ENCODE measurements around the gene JHY. TPM values are rescaled to one million over a fixed set of nuclear protein-coding genes. Genes with fewer than 3 reads are reported as not detected.

The JHY gene
- total RNA-seq, 2 donors from 2014 or later: 2.1 to 4.8 TPM

DNA sequence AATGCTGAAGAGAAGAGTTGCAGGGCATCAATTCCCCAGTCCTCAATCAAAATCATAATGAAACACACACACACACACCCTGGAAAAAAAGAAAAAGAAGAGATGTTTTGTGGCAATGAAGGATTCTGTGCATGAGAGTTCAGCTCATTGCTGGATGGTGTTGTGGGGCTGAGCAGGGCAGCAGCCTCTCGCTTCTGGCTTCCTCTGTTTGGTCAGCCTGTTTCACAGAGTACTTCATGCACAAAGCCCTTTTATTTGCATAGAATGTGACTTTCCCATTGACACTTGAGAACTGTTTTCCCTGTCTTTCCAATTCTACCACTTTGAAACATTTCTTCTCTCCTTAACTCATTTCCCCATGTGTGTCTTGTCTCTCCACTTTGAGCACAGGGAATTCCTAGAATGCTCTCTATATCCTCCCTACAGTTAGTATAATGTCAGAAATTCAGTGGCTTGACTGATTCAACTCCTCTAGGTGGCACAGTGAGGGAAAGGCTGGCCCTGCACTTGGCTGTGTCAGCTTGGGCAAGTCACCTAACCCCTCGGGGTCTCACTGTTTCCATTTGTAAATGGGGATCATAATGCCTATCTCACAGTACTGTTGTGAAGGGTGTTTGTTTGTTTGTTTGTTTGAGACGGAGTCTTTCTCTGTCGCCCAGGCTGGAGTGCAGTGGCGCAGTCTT lies 124.4 kb downstream of the JHY start:
- no peaks in the 10 kb centered on the region for H3K9me3 ChIP-seq (ENCODE audit: control insufficient read depth, low read length)
- TF ChIP-seq, protein P1, sequence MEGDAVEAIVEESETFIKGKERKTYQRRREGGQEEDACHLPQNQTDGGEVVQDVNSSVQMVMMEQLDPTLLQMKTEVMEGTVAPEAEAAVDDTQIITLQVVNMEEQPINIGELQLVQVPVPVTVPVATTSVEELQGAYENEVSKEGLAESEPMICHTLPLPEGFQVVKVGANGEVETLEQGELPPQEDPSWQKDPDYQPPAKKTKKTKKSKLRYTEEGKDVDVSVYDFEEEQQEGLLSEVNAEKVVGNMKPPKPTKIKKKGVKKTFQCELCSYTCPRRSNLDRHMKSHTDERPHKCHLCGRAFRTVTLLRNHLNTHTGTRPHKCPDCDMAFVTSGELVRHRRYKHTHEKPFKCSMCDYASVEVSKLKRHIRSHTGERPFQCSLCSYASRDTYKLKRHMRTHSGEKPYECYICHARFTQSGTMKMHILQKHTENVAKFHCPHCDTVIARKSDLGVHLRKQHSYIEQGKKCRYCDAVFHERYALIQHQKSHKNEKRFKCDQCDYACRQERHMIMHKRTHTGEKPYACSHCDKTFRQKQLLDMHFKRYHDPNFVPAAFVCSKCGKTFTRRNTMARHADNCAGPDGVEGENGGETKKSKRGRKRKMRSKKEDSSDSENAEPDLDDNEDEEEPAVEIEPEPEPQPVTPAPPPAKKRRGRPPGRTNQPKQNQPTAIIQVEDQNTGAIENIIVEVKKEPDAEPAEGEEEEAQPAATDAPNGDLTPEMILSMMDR (conservative IDR thresholded peaks at IDR 0.05): peak; percentile 42
- Mint-ChIP-seq H3K27ac (peak overlapping the region; percentile 22), H3K36me3 (ENCODE audit: low read depth) (no peaks in the 10 kb centered on the region), H3K4me1 (peaks cover 23% of the 10 kb centered on the region), H3K27me3 (ENCODE audit: insufficient read depth) (no peaks in the 10 kb centered on the region), H3K4me3 (no peak overlapping the region), H3K9me3 (no peaks in the 10 kb centered on the region)
- no peak overlapping the region for H3K9ac ChIP-seq (ENCODE audit: extremely low read depth, low read length, poor library complexity, severe bottlenecking)
- H3K4me1 ChIP-seq (ENCODE audit: control insufficient read depth, insufficient read depth, low read length): no peaks in the 10 kb centered on the region
- WGBS, 2 experiments (ENCODE audit: insufficient coverage in 1 of 2, insufficient read length in 1 of 2): 79 to 92% methylated on average over 3 to 5 of the region's 5 CpGs
- H3K36me3 ChIP-seq (ENCODE audit: control insufficient read depth, insufficient read depth, low read length): no peaks in the 10 kb centered on the region
- H3K4me3 ChIP-seq (ENCODE audit: low read length): no peak overlapping the region
- DNase-seq: peak; percentile 72
- no peaks in the 10 kb centered on the region for H3K27me3 ChIP-seq (ENCODE audit: control insufficient read depth, insufficient read depth, low read length, poor library complexity, severe bottlenecking)
- no peak overlapping the region for H3K27ac ChIP-seq (ENCODE audit: low read depth, low read length)

Other genes with a start within 250 kb of the JHY start
- gene UBASH3B, start 227.0 kb upstream of the JHY start, total RNA-seq: 1 to 10 TPM; 6.0 to 9.0 TPM
- gene CRTAM, start 44.3 kb upstream of the JHY start, total RNA-seq: not detected
- not detected for gene BSX, start 99.1 kb downstream of the JHY start, total RNA-seq
- 1,000 to 10,000 TPM; 1,572 to 1,940 TPM for gene HSPA8, start 179.4 kb downstream of the JHY start, total RNA-seq

All from endodermal cell (in vitro differentiated cells).